Hepatocyte (in vitro differentiated cells): Measurements from ENCODE around the gene LAMB4.

Source experiments
- CTCF ChIP-seq: fragments of 200-600 bp; sonication (generic); IDR thresholded peaks from 2 replicates; pipeline ENCODE4 v1.5.1; 2016; ENCODE audit warnings: antibody characterized with exemption, mild to moderate bottlenecking; ENCODE audit not compliant: poor library complexity
- EZH2 ChIP-seq: fragments of 200-600 bp; sonication (generic); IDR thresholded peaks from 2 replicates; pipeline ENCODE4 v1.6.1; 2016; ENCODE audit warnings: antibody characterized with exemption, mild to moderate bottlenecking, borderline replicate concordance
- EZH2phosphoT487 ChIP-seq: fragments of 200-600 bp; sonication (generic); IDR thresholded peaks from one replicate; pipeline ENCODE4 v1.6.1; 2018; ENCODE audit warnings: antibody characterized with exemption, mild to moderate bottlenecking, low read depth, moderate library complexity; ENCODE audit not compliant: unreplicated experiment, severe bottlenecking

- TF ChIP-seq CTCF = no peak
- TF ChIP-seq EZH2 = no peak
- no peak for TF ChIP-seq EZH2phosphoT487
Observed at GRCh38 chr7:108129018-108129965, 869 bp downstream of the LAMB4 start.
